UCSD-AML1 (cell line): Measurements from ENCODE around the gene RER1.

Experiments used
- DNase-seq: peaks from one replicate; lab custom pipeline; 2025; ENCODE audit not compliant: unreplicated experiment; lab: John Stamatoyannopoulos, UW

RER1 gene

DNA sequence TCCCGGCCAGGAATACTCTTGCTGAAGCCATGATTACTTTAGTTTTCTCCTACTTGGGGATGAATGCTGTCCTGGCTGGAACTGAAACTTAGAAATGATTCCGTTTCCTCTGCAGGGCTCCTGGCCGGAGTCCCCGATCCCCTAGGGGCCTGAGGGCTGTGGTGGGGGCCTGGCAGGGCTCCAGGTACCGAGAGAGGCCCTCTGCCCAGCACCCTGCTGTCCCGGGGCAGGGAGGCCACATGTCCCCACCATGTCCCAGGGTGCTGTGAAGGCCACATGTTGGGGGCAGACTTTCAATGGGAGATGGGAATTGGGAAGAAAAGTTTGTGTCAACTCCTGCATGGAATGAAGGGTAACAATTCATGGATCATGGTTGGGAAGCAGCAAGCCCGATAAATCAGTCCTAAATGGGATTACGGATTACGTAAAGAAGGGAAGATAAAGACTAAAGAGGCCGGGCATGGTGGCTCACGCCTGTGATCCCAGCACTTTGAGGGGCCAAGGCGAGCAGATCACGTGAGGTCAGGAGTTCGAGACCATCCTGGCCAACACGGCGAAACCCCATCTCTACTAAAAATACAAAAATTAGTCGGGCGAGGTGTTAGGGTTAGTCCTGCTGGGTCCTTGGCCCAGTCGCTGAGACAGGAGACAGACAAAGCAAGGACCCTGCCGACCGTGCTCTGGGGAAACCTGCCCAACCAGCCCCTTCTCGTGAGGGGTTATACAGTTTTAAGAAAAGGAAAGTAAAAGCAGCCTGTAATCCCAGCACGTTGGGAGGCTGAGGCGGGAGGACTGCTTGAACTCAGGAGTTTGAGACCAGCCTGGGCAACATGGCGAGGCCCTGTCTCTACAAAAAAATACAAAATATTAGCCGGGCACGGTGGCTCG lies 37.8 kb upstream of the RER1 start:
- no peak for DNase-seq

DNA sequence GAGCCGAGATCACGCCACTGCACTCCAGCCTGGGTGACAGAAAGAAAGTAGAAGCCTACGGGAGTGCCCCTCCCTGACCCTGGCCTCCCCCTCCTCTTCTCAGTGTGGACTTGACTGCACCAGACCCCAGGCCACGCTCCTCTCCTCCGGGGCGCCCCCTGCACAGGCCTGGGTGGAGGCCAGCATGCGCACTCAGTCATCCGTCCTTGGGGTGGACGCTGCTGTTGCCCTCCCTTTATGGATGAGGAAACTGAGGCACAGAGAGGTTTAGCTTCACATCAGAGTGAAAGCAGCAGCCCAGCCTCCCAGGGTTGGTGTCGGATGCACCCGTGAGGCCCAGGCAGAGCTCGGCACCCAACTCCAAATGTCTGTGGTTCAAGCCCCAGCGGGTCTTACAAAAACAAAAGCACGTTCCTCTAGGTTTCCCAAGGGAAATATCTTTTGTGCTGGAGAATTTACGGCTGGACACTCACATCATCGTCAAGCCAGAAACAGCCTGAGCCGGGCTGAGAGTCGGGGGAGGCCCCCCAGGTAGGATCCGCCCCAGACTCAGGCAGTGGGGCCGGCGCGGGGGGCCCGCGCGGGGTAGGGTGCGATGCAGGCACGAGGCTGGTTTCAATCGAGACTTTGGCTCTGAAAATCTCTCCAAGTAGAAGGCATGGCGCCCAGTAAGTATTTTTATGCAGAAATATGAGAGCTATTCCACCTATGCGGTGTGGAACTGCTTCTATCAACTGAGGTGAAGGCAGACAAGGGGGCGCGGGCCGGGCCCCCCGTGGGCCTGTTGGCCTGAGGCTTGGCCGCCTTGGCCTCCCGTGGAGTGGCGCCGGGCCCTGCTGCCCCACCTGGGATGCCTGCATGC lies 36.9 kb upstream of the RER1 start:
- DNase-seq = no peak

DNA sequence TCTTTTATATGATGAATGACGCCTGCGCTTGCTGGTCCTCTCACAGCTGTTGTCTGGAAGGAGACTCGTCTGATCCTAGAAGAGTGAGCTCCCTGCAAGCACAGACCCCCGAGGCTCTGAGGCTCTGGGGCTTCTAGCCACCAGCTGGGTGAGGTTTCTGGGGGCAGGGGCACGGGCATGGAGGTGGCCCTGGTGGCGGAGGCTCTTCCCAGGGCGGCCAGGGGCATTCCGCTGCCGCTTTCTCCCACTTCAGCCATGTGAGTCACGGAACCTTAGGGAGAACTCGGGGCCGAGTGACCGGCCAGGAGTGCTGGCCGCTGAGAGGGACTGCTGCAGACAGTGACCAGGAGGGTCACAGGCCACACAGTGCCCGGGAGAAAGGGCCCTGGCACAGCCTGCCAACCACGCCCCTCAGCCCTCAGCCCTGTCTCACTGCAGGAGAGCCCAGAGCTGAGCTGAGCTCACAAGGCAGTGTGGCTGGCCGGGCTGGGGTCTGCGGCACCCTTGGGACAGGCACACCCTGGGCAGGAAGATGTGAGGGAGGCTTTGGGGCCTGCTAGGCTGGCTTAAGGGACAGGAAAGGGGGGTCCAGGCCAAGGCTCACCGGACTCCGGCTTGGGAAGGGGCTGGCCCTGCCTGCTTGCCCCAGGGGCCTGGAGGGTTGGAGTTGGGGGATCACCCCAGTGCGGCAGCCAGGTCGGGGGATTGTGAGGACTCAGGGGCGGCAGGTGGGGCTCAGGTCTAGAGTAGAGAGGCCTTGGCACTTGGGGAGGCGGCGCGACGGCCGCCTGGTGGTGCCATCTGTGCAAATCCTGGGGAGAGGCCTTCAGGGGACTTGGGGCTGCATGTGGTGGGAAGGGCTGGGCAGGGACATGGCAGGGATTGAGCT lies 36.0 kb upstream of the RER1 start:
- DNase-seq = no peak

DNA sequence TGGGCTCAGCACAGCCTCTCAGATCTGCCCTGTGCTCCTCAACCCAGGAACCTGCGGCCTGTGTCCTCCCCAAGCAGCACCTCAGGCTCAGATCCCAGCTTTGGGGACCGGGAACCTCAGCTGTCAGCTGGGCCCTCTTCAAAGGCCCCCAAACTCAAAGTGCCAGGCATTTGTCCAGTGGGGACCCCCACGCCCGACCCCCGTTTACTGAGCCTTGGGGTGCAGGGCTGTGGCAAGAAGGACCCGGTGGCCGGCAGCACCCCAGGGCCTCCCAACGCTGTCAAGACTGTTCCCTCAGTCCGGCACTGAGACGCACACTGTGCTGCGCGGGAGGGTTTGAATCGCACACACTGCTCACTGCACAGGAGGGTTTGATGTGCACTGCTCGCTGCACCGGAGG lies 35.2 kb upstream of the RER1 start:
- DNase-seq = no peak

DNA sequence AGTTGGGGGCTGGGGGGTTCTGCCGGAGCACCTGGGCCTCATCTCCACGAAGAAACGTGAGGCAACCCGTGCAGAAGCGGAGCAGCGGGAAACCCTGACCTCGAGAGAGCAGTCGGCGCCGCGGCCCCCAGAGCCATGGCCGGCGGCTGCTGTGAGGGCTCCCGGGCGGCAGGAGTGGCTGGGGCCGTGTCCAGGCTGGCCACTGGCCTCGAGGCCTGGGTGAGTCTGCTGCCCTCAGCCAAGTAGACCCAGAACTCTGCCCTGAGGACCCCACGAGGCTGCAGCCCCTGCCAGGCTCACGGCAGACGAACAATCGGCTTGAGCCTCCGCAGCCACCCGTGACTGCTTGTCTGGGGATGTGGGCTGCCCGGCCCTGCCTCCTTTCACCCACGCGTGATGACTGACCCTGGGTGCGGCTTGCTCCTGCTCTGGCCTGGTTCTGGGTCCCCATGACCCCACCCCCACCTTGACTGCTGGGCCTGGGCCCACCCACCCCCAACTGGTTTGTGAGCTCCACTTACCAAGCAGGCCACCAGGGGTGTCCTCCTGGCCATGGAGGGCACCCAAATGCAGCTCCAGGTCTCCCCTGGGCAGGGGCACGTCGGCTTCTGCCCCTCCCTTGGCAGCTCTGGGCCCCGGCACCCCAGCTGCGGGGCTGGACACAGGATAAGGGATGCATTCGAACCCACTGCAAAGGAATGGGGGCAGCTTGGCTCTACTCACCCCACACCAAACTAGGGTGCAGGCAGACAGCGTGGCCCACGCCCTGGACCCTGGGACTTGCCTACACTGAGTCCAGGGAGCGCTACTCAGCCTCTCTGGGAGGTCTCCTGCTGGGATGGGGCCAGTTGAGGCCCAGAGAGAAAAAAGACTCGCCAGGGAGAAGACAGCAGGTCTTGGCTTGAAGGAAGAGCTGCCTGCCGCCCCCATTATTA lies 34.5 kb upstream of the RER1 start:
- no peak for DNase-seq

DNA sequence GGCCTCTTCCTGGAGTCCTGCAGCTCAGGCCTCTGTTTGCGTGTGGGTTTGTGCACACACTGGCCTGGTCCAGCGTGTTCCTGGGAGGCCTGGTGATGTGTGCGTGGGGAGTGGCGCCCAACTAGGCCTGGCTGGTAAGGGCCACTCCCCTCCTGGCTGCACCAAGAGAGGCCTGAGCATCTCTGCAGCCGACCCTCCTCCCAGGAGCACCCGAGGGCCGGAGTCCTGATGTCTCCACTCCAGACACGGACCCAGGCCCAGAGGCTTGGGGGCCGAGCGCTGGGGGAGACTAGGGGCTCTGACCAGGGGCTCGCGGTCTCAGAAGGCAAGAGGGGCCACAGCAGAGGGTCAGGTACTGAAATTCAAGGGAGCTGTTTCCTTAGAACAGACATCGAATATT lies 33.6 kb upstream of the RER1 start:
- DNase-seq = no peak

DNA sequence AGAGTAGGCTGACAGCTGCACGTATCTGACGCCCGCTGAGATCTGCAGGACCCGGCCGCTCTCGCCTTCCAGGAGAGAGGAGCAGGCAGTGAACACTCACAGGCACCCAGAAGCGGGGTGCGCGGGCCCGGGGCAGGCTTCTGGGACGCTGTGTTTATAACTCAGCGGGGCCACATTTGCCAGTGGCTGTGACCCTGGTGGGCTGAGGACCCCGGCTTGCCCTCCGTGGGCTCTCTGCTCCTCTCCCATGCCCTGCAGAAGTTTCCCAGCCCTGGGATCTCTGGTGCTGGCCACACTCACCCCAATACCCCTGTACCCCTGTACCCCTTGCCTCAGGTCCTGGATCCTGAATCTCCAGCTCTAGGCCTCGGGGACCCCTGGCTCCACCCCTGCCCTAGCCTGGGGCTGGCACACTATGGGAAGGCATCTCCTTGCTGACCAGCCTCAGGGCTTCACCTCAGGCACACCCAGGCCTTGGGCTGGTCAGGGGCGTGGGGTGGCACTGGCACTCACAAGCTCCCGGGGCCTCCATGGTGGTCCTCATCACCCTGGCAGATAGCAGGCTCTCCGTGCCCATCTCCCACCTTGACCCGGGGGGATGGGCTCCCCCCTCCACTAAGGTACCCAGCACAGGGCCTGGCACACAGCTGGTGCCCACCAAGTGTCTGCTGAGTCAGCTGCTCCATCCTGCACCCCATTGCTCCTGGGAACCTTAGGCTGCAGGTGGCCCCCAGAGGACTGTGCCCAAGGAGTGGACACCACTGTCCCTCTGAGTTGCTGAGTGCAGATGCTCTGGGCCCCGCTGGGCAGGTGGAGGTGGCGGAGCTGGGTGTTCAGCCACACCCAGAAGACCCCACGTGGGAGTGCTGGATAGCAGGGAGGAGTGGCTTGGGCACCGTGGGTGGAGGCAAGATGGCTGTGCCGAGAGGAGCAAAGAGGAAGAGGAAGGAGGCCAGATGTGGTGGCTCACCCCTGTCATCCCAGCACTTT lies 32.7 kb upstream of the RER1 start:
- DNase-seq = no peak

DNA sequence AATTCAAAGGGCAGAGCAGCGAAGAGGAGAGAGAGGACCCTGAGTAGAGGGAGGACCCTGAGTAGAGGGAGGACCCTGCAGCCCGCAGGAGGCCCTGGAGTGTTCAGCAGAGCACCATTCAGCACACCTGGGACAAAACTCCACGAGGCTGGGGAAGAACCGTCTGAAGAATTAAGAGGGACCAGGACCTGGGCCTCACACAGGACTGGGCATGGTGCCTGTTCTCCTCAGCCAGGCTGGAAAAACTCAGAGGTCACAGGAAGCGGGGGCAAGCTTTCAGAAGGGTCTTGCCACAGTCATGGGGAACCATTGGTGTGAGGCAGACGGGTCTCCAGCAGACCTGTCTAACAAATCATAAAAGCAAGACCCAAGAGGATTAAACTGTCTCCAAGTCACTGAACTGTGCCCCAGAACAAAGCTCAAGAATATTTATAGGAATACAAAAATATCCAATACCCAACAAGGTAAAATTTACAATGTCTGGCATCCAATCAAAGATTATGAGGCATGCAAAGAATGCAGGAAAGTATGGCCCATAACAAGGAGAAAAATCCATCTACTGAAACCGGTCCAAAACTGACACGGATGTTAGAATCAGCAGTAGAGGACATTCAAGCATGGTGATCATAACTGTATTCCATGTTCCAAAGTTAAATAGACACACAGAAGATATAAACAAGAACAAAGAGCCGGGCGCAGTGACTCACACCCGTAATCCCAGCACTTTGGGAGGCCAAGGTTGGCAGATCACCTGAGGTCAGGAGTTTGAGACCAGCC lies 30.9 kb upstream of the RER1 start:
- no peak for DNase-seq

DNA sequence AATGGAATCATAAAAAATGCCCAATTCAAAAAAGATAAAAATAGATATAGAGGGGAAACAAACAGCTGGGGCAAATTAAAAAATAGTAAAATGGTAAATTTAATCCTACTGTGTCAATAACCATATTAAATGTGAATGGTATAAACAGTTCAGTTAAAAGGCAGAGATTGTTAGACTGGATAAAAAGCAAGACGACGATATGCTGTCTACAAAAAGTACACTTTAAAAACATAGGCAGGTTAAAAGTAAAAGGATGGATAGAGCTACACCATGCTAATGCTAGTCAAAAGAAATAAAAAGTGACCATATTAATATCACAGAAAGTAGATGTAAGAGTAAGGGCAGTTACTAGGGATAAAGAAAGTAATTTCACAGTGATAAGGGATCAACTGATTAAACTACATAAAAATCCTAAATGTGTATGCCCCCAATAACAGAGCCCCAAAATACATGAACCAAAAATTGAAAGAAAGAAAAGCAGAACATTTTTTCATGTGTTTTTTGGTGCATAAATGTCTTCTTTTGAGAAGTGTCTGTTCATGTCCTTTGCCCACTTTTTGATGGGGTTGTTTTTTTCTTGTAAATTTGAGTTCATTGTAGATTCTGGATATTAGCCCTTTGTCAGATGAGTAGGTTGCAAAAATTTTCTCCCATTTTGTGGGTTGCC lies 27.7 kb upstream of the RER1 start:
- DNase-seq = no peak

DNA sequence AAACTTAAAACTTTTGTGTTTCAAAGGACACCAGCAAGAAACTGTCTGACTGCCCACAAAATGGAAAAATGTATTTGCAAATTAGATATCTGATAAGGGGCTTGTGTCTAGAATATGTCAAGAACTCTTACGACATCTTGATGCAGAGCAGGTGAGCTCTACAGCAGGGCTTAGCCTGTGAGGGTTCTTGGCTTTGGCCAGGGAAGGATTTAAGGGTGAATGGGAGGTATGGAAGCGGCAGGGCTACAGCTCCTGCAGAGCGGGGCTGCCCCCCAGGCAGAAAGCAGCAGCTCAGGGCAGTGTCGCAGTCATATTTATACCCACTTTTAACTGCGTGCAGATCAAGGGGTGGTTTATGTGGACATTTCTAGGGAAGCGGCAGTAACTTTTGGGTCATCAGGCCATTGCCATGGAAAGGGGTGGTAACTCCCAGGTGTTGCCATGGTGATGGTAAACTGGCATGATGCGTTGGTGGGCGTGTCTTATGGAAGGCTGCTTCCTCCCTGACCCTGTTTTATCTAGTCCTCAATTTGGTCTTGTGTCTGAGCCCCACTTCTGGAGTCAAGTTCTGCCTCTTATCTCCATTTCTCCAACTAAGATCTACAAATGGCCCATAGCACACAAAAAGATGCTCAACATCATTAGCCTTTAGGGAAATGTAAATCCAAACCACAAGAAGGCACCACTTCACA lies 23.4 kb upstream of the RER1 start:
- no peak for DNase-seq

DNA sequence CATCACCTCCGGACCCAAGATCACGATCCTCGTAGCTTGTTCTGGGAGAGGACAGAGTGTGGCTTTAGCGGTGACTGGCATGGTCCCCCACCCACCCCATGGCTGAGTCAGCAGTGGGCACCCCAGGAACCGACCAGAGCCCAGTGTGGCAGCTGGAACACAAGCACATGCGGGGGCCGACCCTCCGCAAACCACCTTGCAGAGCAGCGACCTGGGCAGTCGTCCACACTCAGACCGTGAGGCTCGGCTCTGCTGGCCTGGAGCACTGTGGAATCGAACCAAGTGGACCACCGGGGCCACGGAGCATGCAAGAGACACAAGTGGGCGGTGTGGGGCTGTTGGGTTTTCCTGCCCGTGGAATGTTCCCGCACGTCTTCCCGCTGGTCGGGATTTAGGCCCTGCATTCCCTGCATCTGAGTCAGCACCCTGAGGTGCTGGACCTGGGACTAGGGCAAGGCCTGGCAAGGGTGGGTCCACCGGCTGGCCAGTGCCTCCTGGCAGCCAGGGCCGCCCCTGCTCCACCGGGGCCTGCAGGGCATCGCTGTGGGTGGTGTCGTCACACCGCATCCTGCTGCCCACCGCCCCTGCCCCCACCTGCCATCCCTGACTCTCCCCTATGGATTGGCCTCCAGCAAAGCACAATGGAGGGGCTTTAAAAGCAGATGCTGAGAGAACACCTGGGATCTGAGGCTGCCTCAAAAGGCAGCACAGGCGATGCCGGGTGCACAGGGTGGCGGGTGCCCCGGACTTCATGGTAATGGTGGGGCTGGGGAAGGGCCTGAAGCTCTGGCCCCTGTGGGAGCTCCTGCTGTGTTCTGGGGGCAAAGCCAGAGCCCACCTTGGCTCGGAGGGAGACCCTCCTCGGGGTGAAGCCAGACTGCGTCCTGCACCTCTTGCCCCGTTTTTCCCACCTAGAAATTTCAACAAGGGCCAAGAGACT lies 18.8 kb upstream of the RER1 start:
- no peak for DNase-seq

DNA sequence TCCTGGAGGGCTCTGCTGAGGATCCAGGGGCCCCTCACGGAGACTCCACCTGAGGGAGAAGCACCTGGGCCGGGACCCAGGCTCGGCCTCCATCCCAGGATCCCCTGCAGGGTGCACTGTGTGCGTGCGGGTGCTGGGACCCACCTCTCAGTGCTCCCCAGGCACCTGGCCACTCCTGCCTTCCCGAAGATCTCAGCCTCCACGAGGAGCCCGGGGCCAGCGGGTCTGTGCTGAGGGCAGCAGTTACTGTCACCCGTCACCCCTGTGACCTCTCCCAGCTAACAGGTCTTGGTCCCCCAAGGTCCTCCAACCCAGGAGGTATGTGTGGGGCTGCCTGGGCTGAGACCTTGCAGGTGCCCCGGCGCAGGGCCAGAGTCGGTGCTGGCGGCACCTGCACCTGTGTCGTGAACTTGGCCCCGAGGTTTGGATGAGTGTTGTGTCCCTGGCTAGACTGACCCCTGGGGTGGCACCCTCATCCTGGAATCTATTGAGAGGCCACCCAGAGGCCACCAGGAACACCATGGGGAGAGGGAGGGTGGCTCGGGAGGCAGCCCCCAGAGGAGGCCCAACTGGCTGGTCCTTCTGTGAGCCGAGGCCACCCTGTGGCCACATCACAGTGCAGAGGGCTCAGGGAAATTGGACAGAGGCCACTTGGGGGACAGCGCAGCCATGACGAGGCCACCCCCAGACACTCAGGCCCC lies 17.9 kb upstream of the RER1 start:
- no peak for DNase-seq

DNA sequence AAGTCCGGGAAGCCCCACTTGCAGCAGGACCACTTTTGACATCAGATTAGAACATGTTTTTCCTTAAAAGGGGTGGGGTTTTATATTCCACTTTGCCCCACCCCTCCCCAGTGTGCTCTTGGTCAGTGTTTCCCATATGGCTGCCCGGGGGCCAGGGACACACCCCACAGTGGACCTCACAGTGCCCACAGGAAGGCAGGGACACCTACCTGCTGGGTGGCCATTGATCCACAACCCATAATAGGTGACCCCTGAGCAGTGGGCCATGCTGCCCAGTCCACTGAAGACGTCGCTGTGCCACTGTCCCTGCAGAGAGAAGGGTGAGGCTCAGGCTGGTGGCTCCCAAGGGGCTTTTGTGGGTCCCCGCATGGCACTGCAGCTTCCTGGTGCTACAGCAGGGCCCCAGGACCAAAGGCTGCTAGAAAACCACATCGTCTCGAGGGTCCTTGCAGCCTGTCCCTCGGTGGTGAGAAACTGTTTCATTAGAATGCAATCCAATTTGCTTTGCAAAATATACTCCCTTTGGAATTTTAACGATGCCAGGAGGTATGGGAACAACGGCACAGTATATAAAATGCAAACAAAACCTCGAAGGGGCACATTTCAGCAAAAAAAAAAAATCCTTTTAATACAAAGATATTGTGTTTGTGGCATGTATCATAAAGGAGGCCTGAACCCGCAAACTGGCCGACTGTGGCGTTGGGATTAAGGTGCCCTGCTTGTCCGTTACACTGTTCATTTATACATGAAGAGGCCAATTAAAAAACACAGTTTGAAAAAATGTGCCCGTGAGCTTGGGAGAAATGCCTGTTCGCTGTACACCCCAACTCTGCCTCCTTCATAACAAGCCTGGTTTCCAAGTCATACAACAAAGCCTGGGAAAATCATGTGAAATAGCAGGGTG lies 17.1 kb upstream of the RER1 start:
- DNase-seq = no peak

DNA sequence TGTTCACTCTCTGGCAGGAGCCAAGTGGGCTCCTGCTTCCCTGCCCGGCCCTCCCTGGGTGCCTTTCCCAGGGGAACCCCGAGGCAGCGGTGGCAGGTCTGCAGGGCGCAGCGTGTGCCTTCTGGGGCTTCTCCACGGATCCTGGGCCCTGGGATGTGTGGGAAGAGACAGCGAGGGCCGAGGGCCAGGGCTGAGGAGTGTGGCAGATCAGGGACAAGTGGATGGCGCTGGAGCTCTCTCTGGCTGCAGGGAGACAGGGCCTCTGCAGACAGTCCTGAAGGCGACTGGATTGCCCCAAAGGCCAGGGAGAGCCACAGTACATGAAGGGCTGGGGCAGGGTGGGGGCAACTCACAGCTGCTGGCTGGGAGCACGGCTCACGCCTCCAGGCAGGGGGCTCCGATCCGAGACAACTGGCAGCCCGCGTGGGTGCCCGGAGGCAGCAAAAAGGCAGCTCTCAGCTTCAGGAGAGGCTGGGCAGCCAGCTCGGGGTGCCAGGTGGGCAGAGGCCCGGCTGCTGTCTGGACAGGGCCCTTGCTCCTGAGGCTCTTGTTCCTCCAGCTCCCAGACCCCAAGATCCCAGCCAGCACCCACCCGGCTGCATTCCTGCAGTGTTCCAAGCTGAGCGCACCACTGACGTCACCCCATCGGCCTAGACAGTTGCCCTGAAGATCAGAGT lies 16.3 kb upstream of the RER1 start:
- DNase-seq = no peak
